ENCODE measurements around the gene KLHL3.

Gene KLHL3

DNA sequence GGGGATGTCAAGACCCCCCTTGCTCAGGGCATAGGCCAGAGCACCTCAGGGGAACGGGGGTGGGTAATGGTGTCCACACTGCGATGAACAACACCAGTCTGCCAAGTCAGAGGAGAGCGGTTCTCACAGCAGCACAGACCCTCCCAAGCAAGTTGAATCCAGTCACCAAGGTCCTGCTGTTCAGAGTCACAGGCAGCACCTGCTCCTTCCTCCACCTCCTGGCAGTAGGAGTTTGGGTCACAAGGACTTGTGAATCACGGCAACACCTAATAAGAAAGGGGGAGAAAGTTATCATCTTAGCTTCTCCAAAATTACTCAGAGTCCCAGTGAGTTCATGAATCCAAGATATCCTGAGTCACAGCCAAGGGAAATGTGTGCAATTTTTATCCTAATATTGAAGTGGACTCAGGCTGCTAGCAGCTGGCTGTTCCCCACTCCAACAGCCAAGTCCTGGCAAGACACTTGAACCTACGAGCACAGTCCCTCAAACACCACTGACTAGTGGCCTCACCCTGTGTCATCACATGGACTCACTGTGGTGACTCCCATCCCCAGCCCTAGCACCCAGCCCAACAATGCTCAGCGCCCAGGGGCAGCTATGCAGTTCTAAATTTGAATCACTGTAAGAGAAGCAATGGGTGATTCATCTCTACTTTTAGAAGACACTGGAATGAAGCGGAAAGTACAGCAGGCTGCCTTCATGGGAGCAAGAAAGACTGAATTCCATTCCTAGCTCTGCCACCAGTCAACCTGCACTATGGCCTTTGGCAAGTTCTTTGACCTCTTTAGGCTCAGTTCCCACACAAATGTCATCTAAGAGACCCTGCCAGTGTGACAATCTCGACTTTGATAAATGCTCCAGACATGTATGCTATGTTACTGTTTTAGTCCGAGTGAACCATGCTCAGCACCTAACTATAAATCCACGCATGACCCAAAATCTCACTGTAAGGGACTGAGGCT, 113.7 kb downstream of the KLHL3 start:
- DNase-seq, result no peak
- in situ Hi-C loops (cut with MboI; ENCODE audit: low pct_unique_long_range_greater_than_20kb, low sequenced_read_pairs), result no loop called here

DNA sequence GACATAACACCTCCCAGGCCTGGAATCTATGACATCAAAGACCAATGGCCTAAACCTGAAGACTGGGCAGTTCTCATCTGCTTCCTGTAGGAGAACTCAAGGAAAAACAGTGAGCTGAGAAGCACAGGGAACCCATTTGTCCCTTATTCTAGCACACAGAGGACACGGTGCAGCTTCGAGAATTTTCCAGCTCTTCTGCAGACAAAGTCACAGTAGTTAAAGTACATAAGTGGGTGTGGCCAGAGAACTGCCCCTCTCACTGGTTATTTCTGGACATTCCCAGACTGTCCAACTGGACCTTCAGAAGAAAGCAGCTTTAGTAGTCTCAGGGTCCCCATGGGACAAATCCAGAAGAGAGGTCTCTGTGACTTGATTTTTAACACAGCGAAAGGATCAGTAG, 114.6 kb downstream of the KLHL3 start:
- in situ Hi-C loops (cut with MboI; ENCODE audit: low pct_unique_long_range_greater_than_20kb, low sequenced_read_pairs), result no loop called here

DNA sequence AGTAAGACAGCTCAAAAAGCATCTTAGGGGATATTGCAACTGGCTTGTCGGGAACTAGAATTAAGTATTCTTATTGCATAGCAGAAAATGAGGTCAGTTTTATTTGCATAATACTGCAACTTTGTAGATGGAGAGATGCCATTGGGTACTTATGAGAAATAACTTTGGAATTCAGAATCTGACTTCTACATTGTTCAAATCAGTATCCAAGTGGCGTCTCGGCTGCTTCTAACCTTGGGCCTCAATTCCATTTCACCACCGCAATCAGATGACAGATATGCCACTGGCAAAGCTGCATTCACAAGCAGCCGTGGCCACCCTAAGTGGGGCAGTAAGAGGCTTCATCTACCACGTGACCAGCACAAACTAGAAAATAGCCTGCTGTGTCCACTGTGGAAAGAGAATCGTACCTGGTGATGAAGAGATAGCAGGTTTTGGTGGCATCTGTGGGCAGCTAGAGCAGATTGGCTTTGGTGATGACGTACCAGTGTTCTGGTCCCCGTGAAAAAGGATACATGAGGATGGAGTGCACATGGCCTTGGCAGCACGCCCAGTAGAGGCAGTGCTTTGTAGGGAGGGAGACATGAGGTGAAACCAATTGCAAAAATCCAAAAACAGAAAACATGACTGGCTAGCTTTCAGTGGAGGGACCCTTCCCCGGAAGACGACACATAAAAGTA, 116.6 kb downstream of the KLHL3 start:
- no peak for DNase-seq
- in situ Hi-C loops (cut with MboI; ENCODE audit: low pct_unique_long_range_greater_than_20kb, low sequenced_read_pairs), result no loop called here

More for the DNA sequence above, 114.6 kb downstream of the KLHL3 start:
- no peak for DNase-seq

DNA sequence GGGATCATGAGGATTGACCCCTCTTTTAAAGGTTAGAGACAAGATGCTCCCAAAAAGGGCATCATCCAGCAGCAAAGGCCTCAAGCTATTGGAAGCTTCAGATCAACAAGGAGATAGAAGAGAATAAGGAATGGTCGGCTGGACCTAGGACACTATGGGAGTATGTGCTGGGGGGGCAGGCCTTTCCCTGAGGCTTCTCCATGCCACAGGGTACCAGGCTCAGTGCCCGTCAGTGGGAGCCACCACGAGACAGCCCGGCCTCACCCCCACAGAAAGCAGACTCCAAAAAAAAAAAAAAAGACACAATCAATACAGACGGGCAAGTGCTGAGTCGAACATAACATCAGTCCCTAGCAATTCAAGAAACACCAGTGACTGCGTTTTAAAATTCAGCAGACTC, 117.4 kb downstream of the KLHL3 start:
- in situ Hi-C loops (cut with MboI; ENCODE audit: low pct_unique_long_range_greater_than_20kb, low sequenced_read_pairs), result no loop called here
- no peak for DNase-seq

DNA sequence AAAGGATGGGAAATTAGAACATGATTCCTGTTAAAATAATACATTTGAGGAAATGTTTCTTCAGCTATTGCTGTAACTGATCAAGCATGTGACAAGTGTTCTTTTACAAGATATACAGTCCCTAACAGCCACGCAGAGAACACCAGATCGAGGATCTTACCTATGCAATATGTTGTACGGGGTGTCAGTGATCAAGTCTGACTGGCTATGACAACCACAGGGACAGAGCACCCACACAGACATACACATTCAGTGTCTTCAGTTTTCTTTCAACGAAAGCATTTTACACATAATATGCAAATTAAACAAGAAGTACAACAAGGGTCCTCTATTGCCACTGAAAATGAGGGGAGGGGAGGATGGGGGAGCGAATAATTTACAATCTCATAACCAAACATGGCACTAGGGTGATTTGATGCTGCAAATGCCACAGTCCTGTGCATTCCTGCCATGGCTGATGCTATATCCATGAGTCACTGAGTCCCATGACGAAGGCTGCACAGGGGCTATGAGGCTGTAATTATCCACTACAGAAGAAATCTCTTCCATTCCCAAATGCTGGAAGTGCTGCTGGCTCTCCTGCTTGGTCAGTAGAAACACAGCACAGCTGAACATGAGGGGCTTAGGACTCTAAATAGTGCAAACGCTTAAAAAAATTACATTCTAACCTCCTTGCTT, 118.2 kb downstream of the KLHL3 start:
- in situ Hi-C loops (cut with MboI; ENCODE audit: low pct_unique_long_range_greater_than_20kb, low sequenced_read_pairs), result no loop called here
- no peak for DNase-seq

DNA sequence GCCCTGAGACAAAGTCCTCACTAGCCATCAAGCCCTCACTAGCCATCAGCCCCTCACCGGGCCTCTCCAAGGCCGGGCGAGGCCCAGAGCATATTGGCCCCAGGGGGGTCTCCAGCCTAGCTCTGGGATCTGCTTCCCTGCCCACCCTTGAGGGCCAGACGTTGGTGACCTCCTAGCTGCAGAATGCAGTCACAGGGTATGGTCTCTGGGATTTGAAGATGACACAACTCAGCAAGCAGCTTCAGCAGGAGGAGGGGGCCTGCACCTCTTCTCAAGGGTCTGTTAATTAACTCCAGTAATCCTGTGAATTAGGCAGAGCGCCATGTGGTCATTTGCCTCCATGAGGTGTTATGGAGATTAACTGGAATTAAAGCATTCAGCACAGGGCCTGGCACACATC, 119.8 kb downstream of the KLHL3 start:
- in situ Hi-C loops (cut with MboI; ENCODE audit: low pct_unique_long_range_greater_than_20kb, low sequenced_read_pairs), result no loop called here
- DNase-seq, result no peak

DNA sequence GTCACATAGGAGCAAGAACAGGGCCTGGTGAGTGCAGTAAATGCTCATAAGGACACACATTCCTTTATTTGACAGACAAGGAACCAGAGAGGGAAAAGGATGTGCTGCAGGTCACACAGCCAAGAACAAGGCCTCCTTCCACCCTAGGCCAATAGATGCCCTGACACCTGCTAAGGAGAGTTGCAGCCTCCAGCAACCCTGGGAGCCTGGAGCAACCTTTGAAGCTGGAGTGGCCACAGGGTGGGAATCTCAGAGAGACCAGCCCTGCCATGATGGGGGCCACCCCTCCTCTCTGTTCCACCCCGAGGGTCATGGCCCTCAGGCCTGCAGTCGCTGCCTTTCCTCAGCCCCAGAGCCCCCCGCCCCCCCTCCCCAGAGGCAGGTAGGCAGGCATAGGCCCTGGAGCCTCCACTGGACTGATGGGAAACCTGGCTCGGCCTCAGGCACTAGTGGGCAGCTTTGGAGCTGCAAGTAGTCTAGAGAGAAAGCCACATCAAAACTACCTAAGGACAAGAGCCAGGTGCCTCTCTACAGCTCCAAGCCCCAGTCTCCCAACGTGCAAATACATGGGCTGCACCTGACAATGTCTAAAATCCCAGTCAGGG, 120.6 kb downstream of the KLHL3 start:
- DNase-seq, result no peak
- in situ Hi-C loops (cut with MboI; ENCODE audit: low pct_unique_long_range_greater_than_20kb, low sequenced_read_pairs), result no loop called here

DNA sequence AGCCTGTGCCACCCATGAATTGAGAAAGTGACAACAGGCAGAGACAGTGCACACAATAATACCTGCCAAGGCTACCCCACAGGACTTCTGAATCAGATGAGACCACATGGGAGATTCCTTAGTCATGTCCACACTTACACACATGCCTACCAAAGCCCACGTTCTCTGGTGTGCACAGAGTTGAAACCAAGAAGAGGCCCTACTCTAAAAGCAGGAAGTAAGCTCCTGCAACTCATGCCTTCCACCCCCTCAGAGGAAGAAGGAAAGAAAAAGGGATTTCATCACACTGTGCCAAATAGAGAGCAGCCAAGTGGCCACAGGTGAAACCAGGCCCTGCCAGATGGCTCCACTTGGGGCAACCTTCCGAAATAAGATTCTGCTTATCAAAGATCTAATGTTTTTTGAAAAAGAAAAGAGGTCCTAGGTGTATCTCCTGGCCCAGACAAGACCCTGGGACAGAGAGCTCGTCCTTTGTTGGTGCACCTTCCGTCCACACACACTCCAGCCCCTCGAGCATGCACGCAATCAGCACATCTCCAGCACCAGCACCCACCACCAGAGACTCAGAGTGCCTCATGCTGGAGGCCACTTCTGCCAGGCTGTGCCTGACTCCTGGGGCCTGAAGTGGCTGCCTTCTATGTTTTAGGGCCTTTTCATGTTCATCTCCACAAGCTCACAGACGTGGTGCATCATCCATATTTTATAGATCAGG, 122.2 kb downstream of the KLHL3 start:
- in situ Hi-C loops (cut with MboI; ENCODE audit: low pct_unique_long_range_greater_than_20kb, low sequenced_read_pairs), result no loop called here

DNA sequence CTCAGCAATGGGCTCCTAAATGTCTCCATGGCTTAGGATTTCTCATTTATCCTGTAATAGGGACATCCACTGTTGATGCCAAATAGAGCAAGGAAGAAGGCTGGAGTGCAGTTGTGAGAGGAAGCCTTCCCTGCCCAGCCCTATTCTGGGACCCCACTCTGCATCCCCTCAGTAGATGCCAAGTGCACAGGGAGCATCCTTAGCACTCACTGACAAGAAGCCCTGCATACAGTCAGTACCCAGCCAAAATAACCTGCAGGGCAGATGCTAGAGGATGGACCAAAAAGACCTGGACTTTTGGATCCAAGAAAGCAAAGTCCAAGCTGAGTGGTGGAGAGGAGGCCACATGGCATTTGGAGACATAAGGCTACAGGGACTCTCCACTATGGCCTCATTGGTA, 123.3 kb downstream of the KLHL3 start:
- in situ Hi-C loops (cut with MboI; ENCODE audit: low pct_unique_long_range_greater_than_20kb, low sequenced_read_pairs), result no loop called here
- no peak for DNase-seq

More for the DNA sequence above, 122.2 kb downstream of the KLHL3 start:
- peak; percentile 31 for DNase-seq

DNA sequence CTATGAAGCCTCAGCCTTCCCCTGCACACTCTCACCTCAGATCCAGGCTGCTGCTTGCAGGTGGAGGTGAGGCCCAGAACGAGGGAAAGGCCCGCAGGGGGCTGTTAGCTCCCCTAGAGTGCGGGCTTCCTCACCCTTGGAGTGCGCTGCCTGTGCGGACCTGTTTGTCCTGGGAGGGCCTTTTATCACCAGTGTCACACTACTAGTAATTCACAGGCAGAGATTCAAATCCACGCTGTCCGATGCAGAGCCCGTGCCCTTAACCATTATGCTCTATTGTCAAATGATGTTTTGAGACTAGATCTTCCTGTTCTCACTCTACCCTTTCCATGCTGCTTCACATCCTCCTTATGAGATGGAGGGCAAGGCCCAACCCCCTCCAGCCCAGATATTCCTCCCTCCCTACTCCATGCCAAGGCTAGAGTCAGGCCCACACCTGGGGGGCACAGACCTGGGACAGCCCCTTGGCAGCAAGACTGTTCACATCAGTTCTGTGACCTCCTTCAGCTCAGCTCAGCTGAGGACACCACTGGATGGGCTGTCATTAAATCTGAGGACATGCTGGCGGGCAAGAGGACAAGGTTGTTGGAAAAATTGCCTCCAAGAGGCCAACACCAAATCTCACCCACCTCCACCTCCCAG, 124.0 kb downstream of the KLHL3 start:
- in situ Hi-C loops (cut with MboI; ENCODE audit: low pct_unique_long_range_greater_than_20kb, low sequenced_read_pairs), result no loop called here
- DNase-seq, result no peak

DNA sequence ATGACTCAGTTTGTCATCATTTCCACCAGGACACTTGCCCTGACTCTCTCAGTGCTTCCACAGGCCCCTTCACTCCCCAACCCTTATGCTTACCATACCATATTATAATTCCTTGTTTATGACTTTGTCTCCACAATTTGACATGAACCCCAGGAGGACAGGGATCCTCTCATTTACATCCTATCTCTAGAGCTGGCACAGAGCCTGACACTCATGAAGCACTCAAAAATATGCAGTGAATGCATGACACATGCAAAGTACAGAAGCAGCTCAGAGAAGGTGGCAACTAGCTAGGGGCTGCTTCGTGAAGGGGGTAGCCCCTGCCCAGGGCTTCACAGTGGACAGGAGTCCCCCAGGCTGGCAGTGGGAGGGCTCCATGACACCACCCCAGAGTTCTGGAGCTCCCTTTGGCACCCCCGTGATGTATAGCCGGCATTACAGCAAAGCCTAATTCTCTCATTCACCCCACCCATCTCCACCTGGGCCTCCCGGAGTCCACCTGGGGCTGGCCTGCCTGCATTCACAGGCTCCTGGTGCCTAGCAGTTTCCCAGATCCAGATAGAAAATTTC, 124.8 kb downstream of the KLHL3 start:
- DNase-seq, result no peak
- in situ Hi-C loops (cut with MboI; ENCODE audit: low pct_unique_long_range_greater_than_20kb, low sequenced_read_pairs), result no loop called here

DNA sequence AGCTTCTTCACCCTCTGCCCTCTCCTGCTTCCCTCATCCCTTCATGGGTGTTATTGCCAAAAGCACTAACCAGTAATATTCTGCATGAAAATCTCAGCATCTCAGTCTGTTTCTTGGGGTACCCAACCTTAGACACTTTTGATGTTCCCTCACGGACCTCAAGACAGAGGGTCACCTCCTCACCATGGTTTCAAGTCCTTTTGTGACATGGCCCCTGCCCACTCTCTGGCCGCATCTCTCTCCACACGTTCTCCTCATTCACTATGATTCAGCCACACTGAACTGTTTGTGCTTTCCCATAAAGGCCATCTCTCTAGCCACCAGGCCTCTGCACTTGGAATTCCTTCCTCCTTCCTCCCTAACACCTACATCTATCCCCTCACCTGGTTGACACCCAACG, 125.3 kb downstream of the KLHL3 start:
- no peak for DNase-seq
- in situ Hi-C loops (cut with MboI; ENCODE audit: low pct_unique_long_range_greater_than_20kb, low sequenced_read_pairs), result no loop called here

DNA sequence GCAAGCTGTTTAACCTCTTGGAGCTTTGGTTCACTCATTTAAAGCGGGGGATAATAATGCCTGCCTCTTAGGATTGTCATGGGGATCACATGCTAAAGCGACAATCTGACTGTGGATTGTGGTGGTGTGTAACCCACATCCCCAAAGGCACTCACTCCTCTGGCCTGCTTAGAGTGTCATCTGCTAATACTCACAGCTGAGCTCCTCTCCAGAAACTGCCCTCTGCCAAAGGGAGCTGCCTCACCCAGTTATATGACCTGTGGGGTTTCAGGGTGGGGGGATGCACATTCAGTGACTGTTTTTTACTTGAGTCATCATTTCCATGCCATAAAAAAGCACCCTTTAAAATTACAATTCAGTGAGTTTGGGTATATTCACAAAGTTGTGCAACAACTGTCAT, 126.8 kb downstream of the KLHL3 start:
- no peak for DNase-seq
- in situ Hi-C loops (cut with MboI; ENCODE audit: low pct_unique_long_range_greater_than_20kb, low sequenced_read_pairs), result no loop called here

DNA sequence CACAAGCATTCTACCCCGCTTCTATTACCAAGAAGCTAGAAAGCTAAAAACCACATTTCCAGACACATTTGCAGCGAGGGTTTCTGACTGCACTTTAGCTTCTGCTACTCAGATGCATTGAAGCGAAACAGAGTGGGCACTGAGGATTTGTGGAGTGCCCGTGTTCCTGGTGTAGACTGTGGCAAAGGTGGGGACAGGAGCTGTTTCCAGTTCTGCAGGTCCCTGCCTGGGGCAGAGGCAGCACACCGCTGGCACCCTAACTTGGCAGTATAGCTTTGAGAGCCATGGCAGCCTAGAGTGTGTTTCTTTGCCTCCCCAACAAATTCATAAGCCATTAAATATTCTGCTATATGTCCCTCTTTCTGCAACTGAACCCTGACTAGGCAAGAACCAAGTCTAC, 128.1 kb downstream of the KLHL3 start:
- no peak for DNase-seq
- in situ Hi-C loops (cut with MboI; ENCODE audit: low pct_unique_long_range_greater_than_20kb, low sequenced_read_pairs), result no loop called here

DNA sequence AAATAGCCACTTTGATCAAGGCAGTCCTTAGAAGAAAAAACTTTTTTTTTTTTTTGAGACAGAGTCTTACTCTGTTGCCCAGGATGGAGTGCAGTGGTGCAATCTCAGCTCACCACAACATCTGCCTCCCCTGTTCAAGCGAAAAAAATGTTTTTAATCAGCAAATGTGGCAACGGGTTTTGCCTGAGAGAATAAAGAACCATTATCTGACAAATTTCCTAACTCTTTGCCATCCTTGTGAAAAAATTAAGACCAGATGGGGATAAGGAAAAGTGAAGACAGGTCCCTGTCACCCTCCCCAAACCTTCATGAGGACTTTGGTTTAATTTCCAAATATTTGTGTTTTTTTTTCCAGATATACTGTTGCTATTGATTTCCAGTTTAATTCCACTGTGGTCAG, 129.5 kb downstream of the KLHL3 start:
- in situ Hi-C loops (cut with MboI; ENCODE audit: low pct_unique_long_range_greater_than_20kb, low sequenced_read_pairs), result no loop called here
- DNase-seq, result no peak

DNA sequence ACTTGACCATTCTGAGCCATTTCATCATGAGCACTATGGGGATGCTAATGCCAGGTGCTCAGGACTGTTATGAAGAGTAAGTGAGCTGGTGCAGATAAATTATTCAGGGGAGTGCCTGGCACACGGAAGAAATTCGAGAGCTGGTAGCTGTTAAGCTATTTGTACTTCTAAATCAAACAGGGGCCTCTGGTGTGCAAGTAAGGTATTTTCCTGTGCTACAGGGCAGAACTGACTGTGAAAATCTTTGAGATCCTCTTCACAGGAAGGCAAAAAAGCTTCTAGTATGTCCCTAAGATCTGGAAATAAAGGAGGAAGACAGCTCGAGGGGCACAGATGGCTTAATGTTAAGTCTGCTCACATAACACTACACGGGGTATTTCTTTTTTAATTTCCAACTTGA, 130.5 kb downstream of the KLHL3 start:
- in situ Hi-C loops (cut with MboI; ENCODE audit: low pct_unique_long_range_greater_than_20kb, low sequenced_read_pairs), result no loop called here
- no peak for DNase-seq

DNA sequence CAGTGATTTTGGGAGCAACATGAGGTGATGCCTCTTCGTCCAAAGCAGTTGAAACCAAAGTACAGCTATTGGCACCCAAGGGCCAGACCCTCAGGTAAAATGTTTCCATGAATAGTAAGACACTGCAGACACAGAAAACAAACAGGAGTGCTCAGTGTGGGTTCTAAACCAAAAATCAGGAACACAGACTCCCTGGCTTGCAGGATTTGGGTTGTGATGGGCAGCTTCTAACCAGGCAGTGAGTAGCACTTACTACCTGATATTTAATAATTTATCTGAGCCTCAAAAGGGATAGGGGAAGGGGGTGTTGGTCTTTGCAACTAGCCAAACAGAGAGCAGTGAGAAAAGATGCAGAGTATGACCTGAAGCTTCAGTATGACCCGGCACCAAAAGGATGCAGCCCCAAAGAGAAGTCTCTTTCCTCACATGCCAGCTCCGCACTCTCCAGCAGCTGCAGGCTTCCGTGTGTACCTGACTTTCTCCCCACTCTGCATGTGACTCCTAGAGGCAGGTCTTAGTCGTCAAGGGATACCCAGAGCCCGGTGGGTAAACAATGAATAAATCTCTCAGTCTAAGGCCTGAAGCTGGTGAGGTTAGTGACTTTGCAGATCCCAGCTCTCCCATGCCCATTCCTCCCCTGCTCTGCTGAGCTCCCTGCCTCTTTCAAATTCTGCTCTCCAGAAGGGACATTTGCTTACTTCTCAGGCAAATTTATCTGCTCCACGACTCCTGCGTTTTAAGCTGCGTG, 131.4 kb downstream of the KLHL3 start:
- no peak for DNase-seq
- in situ Hi-C loops (cut with MboI; ENCODE audit: low pct_unique_long_range_greater_than_20kb, low sequenced_read_pairs), result no loop called here

DNA sequence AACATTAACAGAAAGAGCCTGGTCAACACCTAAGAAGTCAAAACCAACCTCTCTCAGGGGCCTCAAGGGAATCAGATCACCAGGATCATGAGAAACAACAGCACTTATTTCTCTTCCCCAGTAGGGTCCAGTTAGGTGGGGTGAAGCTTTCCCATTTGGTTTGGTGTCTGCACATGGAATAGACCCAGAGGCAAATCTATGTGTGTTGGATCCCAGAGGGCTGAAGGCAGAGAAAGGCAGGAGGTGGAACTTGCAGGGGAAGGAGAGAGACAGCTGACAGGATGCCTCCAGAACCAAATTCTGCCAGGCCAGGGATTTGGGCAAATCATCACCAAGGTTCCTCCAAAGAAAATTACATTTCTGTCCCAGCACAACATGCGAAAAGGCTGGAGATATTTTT, 132.0 kb downstream of the KLHL3 start:
- DNase-seq, result no peak
- in situ Hi-C loops (cut with MboI; ENCODE audit: low pct_unique_long_range_greater_than_20kb, low sequenced_read_pairs), result no loop called here

All from KBM-7 (cell line).